HG02884 (cell line): ENCODE results near the gene GRAP2.

Source experiments
- ATAC-seq: cut with Tn5 transposase; IDR thresholded peaks from one replicate; pipeline ENCODE4 v1.9.1; 2021; ENCODE audit warnings: mild to moderate bottlenecking, moderate library complexity; ENCODE audit not compliant: unreplicated experiment

Gene GRAP2

GRCh38 chr22:40008726-40009291, 107.9 kb downstream of the GRAP2 start:
- no peak for ATAC-seq

GRCh38 chr22:40009292-40009774, 108.4 kb downstream of the GRAP2 start:
- no peak for ATAC-seq

- no peak for ATAC-seq
Observed at GRCh38 chr22:40009951-40010671, 109.2 kb downstream of the GRAP2 start.

- ATAC-seq = no peak
Observed at GRCh38 chr22:40010746-40011145, 109.9 kb downstream of the GRAP2 start.

GRCh38 chr22:40014667-40015248, 113.9 kb downstream of the GRAP2 start:
- ATAC-seq = no peak

GRCh38 chr22:40015358-40015976, 114.6 kb downstream of the GRAP2 start:
- no peak for ATAC-seq

- no peak for ATAC-seq
Observed at GRCh38 chr22:40018051-40018450, 117.2 kb downstream of the GRAP2 start.

GRCh38 chr22:40019100-40019499, 118.2 kb downstream of the GRAP2 start:
- ATAC-seq = no peak

GRCh38 chr22:40020956-40021355, 120.1 kb downstream of the GRAP2 start:
- no peak for ATAC-seq

GRCh38 chr22:40021401-40022000, 120.6 kb downstream of the GRAP2 start:
- ATAC-seq = no peak

GRCh38 chr22:40022536-40023240, 121.8 kb downstream of the GRAP2 start:
- no peak for ATAC-seq
